Measurements from ENCODE around the gene KIF5C.
A peak's percentile ranks its signal among the peaks of the same experiment; 100 is the strongest.
"Not testable (repeated sequence)": the region's sequence is repeated elsewhere in the genome, so short reads cannot be mapped to it uniquely, and the experiment has no call there.

KIF5C gene

GRCh38 chr2:148874868-148875341 is at the start of gene KIF5C:
Gene KIF5C (plus strand): TSS chr2:148875227. CDS start chr2:148875618, 391 bp downstream.
- DNase-seq = peak; percentile 87 to 89

GRCh38 chr2:148826791-148827190 is 48.2 kb upstream of the KIF5C start:
- DNase-seq = no peak

- DNase-seq = no peak
Measured at GRCh38 chr2:148828941-148829340, 46.1 kb upstream of the KIF5C start.

GRCh38 chr2:148829618-148830017 is 45.4 kb upstream of the KIF5C start:
- no peak for DNase-seq

GRCh38 chr2:148832637-148833036 is 42.4 kb upstream of the KIF5C start:
- no peak for DNase-seq

GRCh38 chr2:148842050-148842449 is 33.0 kb upstream of the KIF5C start:
- DNase-seq = no peak

GRCh38 chr2:148848146-148848545 is 26.9 kb upstream of the KIF5C start:
- DNase-seq = no peak

- no peak for DNase-seq
Measured at GRCh38 chr2:148853458-148853857, 21.6 kb upstream of the KIF5C start.

GRCh38 chr2:148860037-148860436 is 15.0 kb upstream of the KIF5C start:
- no peak for DNase-seq

- DNase-seq = no peak
Measured at GRCh38 chr2:148861367-148861766, 13.7 kb upstream of the KIF5C start.

- DNase-seq = not testable (repeated sequence)
Measured at GRCh38 chr2:148862478-148862877, 12.5 kb upstream of the KIF5C start.

GRCh38 chr2:148865512-148865911 is 9.5 kb upstream of the KIF5C start:
- DNase-seq = no peak

GRCh38 chr2:148866091-148866490 is 8.9 kb upstream of the KIF5C start:
- no peak for DNase-seq

GRCh38 chr2:148867079-148867769 is 7.8 kb upstream of the KIF5C start:
- DNase-seq = no peak

- DNase-seq = no peak
Measured at GRCh38 chr2:148875387-148876051, 492 bp downstream of the KIF5C start.

- peak in 1 of 2 donors; percentile 12 for DNase-seq
Measured at GRCh38 chr2:148876202-148876594, 1.2 kb downstream of the KIF5C start.

GRCh38 chr2:148876595-148877402 is 1.8 kb downstream of the KIF5C start:
- DNase-seq = peak; percentile 61 to 75

GRCh38 chr2:148877403-148877740 is 2.3 kb downstream of the KIF5C start:
- no peak for DNase-seq

GRCh38 chr2:148880636-148881035 is 5.6 kb downstream of the KIF5C start:
- no peak for DNase-seq

GRCh38 chr2:148882051-148882450 is 7.0 kb downstream of the KIF5C start:
- DNase-seq = no peak

- no peak for DNase-seq
Measured at GRCh38 chr2:148885209-148885608, 10.2 kb downstream of the KIF5C start.

GRCh38 chr2:148885988-148886387 is 11.0 kb downstream of the KIF5C start:
- DNase-seq = no peak

- DNase-seq = peak in 1 of 2 donors; percentile 14
Measured at GRCh38 chr2:148887350-148888002, 12.4 kb downstream of the KIF5C start.
